Suppressor macrophage (primary cell): Measurements from ENCODE around the gene BCL2L2.
"Not testable (repeated sequence)": the region's sequence is repeated elsewhere in the genome, so short reads cannot be mapped to it uniquely, and the experiment has no call there.

Experiments used
- DNase-seq, 4 experiments: peaks; one replicate each; pipeline ENCODE4 v3.0.0-alpha.2; 2020 to 2022

Gene BCL2L2

DNA sequence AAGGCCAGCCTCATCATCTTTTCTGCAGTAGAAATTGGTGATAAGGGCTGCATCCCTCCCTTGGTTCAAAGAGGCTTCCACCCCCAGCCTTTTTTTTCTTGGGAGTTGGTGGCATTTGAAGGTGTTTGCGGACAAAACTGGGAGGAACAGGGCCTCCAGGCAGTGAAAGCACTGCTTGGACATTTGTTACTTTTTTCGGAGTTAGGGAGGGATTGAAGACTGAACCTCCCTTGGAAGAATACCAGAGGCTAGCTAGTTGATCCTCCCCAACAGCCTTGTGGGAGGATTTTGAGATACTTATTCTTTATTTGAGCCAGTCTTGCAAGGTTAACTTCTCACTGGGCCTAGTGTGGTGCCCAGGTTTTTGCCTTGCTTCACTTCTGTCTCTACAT is 17.8 kb downstream of the BCL2L2 start:
- no peak for DNase-seq

- no peak for DNase-seq
Observed at GRCh38 chr14:23324993-23325392, 18.4 kb downstream of the BCL2L2 start.

- DNase-seq, result not testable (repeated sequence)
Observed at GRCh38 chr14:23325746-23326145, 19.1 kb downstream of the BCL2L2 start.

GRCh38 chr14:23326491-23327332 is 20.1 kb downstream of the BCL2L2 start:
- DNase-seq, result no peak

DNA sequence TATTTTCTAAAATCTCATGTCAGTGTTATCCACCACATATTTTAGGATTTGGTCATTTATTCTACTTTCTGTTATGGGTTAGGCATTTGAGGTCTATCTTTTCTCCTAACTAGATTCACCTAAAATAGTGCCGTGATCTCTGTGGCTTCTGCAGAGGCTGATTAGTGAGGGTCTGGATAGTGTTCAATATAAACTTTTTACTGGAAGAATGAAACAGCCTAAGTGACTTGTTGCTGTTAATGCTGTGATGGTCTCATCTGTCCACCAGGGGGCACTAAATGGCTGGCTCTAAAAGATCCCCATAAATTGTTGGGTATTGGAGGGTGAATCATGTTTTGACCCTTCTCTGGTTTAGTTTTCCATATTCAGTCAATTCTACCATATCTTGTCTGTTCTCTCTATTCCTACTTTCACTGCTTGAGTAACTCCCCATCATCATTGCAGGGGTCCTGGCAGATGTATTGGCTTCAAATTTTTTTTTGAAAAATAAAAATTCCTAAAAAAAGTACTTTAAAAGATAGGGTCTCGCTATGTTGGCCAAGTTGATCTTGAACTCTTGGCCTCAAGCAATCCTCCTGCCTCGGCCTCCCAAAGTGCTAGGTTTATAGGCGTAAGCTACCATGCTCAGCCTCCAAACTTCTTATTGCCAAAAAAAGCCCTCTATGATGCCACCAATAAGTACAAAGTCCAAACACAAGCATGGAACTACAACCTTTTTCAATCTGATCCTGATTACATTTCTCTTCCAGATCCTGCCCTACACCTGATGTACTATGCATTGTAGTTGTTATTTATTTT is 21.5 kb downstream of the BCL2L2 start:
- peak; percentile 76 to 84 (median 81) for DNase-seq

- DNase-seq, result no peak
Observed at GRCh38 chr14:23335623-23336022, 29.0 kb downstream of the BCL2L2 start.

DNA sequence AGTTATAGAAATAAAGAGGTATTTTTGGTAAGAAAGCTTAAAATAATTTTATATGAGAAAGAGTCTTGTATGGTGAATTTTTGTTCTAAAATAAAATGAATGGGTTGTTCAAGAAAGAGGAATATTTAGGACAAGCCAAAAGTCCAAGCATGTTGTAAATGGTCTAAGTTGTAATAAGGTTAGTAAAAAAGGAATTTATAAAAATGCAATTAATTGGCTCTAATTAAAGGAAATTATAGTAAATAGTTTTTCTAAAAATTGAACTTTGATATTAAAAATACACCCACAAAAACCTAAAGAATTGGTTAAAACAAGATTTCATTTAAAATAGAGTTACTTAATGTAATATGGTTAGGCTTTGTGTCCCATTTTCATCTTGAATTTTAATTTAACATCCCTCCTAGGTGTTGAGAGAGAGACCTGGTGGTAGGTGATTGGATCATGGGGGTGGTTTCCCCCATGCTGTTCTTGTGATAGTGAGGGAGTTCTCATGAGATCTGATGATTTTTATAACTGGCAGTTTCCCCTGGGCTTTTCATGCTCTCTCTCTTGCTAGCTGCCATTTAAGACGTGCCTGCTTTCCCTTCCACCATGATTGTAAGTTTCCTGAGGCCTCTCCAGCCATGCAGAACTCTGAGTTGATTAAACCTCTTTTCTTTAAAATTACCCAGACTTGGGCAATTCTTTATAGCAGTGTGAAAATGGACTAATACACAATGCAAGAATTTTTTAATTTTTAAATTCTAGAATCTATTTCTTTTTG is 33.1 kb downstream of the BCL2L2 start:
- DNase-seq, result no peak

DNA sequence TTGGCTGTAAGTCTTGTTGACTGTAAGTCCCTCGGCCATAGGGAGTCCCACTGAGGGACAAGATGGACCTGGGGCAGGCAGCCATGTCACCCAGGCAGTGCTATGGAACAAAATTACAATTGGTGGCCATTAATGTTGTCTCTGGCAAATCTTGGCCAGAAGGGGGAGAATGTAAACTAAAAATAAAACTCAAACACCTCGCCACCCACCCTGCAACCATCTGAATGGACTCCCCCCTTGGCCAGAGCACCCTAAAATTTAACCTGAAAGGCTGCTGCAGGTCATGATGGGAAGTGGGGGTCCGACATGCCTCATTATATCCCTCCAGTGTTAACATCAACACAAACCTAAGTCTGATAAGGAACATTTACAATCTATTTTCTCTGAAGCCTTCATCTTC is 37.8 kb downstream of the BCL2L2 start:
- no peak for DNase-seq

DNA sequence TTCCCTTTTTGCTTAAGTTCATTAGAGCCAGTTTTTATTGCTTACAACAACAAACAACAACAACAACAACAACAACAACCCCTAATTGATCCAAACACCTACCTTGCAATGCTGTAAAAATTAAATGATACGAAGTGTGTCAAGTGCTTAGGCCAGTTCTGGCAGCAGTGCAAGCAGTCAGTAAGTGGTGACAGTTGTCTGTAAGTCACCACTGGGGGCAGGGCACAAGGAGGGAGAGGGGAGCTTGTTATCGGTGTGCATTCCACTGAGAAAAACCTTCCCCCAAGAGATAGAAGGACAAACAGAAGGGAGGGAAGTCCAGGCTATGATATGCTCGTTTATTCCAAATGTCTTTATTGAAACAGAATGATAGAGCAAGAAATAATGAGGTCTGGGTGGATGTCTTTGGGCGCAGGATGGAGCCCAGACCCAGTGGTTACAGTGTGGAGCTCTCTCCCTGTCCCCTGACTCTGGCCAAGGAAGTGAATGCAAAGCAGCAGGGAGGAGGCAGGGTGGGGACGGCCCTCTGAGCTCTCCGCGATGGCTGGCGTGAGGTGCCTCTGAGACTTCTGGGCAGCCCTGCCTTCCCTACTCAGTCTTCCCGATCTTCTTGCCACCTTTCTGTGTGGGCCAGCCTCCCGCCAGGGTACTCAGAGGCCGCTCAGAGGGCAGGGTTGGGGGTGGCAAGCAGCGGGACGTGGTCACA is 39.5 kb downstream of the BCL2L2 start:
- DNase-seq, result no peak

- DNase-seq, result no peak
Observed at GRCh38 chr14:23346693-23347405, 40.2 kb downstream of the BCL2L2 start.

GRCh38 chr14:23347406-23348296 is 41.0 kb downstream of the BCL2L2 start:
- DNase-seq, result no peak

DNA sequence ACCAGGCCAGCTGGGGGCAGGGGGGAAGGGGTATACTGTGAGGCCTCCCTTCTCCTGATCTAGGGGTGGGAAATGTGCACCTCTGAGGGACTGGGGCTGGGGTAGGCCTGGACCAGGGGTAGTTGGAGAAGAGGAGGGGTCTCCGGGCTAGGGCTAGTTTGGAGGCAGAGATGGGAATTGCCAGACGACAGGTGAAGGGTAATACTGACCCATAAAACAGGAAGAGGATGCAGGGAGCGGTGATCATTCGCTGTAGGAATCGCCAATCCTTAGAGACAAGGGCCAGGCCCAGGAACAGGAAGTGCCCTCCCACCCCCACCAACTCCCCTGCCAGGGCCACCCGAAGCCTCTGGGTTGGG is 41.6 kb downstream of the BCL2L2 start:
- DNase-seq, result no peak

DNA sequence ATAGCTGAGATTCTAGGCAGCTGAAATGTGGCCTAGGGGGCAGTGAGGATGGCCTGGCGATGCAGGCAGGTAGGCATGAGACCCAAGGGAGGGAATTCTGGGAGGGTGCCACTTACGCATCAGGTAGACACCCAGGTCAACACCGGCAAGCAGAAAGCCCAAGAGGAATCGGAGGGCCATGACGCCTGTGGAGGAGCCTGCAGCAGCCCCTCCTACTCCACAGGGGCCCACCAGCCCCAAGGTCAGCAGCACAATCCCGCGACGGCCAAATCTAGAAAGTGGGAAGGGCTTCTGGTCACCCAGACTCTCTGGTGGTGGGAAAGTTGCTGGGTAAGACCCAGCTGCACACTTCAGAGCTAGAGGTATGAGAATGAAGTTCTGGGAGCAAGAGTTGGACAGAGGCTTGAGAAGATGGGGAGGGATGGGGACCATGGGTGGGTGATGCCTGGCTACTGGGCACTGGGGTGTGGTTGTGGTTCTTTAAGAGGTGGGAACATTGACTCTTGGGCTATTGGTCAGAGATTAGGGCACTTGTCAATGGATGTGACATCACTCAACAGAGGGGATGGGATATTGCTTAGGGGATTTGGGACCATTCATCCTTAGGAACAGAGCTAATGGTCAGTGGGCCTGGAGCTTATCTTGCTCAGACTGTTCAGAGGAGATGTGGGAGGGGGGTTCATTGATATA is 42.7 kb downstream of the BCL2L2 start:
- no peak for DNase-seq

DNA sequence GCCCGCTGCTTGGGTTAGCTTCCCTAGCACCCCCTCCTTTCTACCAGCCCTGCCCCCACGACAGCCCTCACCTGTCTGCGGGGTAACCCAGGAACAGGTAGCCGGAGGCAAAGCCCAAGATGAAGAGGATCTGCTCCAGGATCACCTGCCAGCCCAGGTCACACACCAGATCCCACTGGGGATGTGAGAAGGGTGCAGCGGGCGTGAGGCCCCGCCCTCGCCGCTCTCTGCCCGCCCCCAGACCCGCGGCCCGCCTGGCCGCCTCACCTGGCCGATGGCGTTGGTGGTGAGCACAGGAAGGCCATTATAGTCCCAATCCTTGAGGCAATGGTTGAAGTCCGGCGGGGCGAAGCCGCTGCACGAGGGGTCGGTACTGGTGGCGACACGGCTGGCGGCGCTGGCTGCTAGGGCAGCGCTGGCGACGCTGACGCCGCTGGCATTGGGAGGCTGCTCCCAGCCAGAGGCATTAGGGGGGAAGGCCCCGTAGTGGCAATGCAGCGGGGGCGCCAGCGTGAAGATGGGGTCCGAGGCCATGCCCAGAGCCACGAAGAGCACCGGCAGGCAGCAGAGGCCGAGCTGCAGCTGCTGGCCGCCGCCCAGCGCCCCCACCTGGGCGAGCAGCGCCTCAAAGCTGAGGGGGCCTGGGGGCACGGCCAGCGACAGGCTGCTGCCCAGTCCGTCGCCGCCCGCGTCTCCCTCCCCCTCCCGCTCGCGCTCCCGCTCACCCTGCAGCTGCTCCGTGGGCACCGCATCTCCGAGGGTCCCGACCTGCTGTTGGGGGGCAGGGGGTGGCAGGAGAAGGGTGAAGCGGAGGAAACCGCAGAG is 45.3 kb downstream of the BCL2L2 start:
- peak in 1 of 4 experiments; percentile 6 for DNase-seq

DNA sequence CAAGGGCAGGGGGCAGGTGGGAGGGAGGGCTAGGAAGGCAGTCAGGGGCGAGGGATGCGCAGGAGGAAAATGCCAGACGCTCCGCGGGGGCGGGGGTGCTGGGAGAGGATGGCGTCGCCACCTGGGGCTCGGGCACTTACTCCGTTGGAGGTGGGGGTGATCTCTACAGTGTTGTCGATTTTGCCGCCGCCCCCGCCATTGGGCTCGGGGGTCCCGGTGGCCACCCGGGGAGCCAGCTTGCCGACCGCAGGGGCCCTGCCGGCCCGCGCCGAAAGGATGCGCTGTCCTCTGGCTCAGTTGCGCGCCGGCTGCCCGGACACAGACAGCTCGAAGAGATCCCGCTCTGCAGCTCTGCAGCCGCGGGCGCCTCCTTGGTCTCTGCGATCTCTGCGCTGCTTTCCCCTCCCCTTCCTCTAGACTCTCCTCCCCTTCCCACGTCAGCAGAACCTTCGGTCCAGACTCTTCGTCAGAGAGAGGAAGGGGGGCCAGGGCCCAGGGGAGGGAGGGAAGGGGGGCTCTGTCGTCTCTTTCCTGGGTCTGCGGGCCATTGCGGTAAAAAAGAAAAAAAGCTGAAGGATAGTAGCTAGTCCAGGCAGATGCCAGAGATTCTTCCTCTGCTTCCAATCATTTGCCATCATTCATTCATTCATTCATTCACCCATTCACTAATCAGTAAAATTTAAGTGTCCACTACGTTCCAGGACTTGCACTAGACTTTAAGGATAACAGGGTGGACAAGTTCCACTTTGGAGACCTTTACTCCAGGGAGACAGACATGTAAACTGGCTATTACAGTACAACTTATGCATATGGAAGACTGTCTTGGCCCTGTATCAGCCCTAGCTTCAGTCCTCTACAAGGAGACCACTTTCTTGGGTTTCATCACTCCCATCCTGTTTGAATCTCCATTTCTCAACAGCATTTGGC is 46.1 kb downstream of the BCL2L2 start, which contains the start of gene SLC22A17:
Gene SLC22A17, minus strand, starts transcription at position 382 of the 927 bp plus-strand sequence.
- DNase-seq, result peak; percentile 11 to 49 (median 27)

GRCh38 chr14:23353433-23353780 is 46.8 kb downstream of the BCL2L2 start:
- no peak for DNase-seq

GRCh38 chr14:23354990-23355389 is 48.4 kb downstream of the BCL2L2 start:
- no peak for DNase-seq

GRCh38 chr14:23355871-23356435 is 49.3 kb downstream of the BCL2L2 start:
- DNase-seq, result no peak
